Neural cell (in vitro differentiated cells): ENCODE results near the gene F2. TPM values are rescaled to one million over a fixed set of nuclear protein-coding genes. Genes with fewer than 3 reads are reported as not detected.

Experiments used
- H2AFZ ChIP-seq: fragments of 200-600, 300-800 bp; sonication (generic), shearing (Covaris generic); 2 replicates; pipeline ENCODE4 v1.6.0; 2014; ENCODE audit warnings: low read depth, mild to moderate bottlenecking, antibody characterized with exemption, low read length, moderate library complexity
- H3F3A ChIP-seq: fragments of 200-600 bp; shearing (Covaris generic); 2 replicates; pipeline ENCODE4 v1.6.1; 2016; ENCODE audit warnings: mild to moderate bottlenecking, moderate library complexity, mixed read lengths, antibody characterized with exemption, low read length; ENCODE audit not compliant: insufficient read depth, poor library complexity, severe bottlenecking
- H3K27ac ChIP-seq: fragments of 200-600, 300-800 bp; sonication (generic), shearing (Covaris generic); 2 replicates; pipeline ENCODE4 v1.5.1; 2014; ENCODE audit warnings: mild to moderate bottlenecking, low read length, moderate library complexity
- H3K27me3 ChIP-seq: fragments of 300-800, 200-600 bp; sonication (generic), shearing (Covaris generic); 2 replicates; pipeline ENCODE4 v1.6.0; 2014; ENCODE audit warnings: mild to moderate bottlenecking, low read depth, low read length, moderate library complexity; ENCODE audit not compliant: insufficient read depth
- H3K36me3 ChIP-seq: fragments of 300-800, 200-600 bp; sonication (generic), shearing (Covaris generic); 2 replicates; pipeline ENCODE4 v1.5.1; 2014; ENCODE audit warnings: mild to moderate bottlenecking, antibody characterized with exemption, low read length, moderate library complexity; ENCODE audit not compliant: insufficient read depth
- H3K4me2 ChIP-seq: fragments of 300-800, 200-600 bp; sonication (generic), shearing (Covaris generic); 2 replicates; pipeline ENCODE4 v1.6.0; 2014; ENCODE audit warnings: mild to moderate bottlenecking, low read length
- H3K4me3 ChIP-seq: fragments of 300-800, 200-600 bp; sonication (generic), shearing (Covaris generic); 2 replicates; pipeline ENCODE4 v1.5.1; 2014; ENCODE audit warnings: mild to moderate bottlenecking, low read length, moderate library complexity
- H3K79me2 ChIP-seq: fragments of 200-600 bp; shearing (Covaris generic); replicated peaks from 2 replicates; pipeline ENCODE4 v1.6.0; 2014; ENCODE audit warnings: mild to moderate bottlenecking, low read length, moderate library complexity; ENCODE audit not compliant: insufficient read depth
- H3K9ac ChIP-seq: fragments of 300-800, 200-600 bp; sonication (generic), shearing (Covaris generic); 2 replicates; pipeline ENCODE4 v1.6.1; 2016; ENCODE audit warnings: mild to moderate bottlenecking, low read length, mixed read lengths
- H3K9me2 ChIP-seq: fragments of 200-600 bp; shearing (Covaris generic); 2 replicates; pipeline ENCODE4 v1.6.1; 2016; ENCODE audit warnings: mild to moderate bottlenecking, low read length, mixed read lengths; ENCODE audit not compliant: insufficient read depth
- H3K9me3 ChIP-seq: fragments of 200-600, 300-800 bp; sonication (generic), shearing (Covaris generic); 2 replicates; pipeline ENCODE4 v1.6.1; 2016; ENCODE audit warnings: mild to moderate bottlenecking, mixed run types, low read length, moderate library complexity, mixed read lengths
- H4K20me1 ChIP-seq: fragments of 200-600 bp; shearing (Covaris generic); 2 replicates; pipeline ENCODE4 v1.6.1; 2016; ENCODE audit warnings: mild to moderate bottlenecking, mixed run types; ENCODE audit not compliant: insufficient read depth
- CTCF ChIP-seq: fragments of 450-650 bp; IDR thresholded peaks from 2 replicates; pipeline ENCODE4 v1.5.1; 2014; ENCODE audit warnings: antibody characterized with exemption, mild to moderate bottlenecking, moderate library complexity; ENCODE audit not compliant: poor library complexity, severe bottlenecking
- EP300 ChIP-seq: fragments of 450-650 bp; conservative IDR thresholded peaks from 2 replicates; pipeline ENCODE4 v1.6.1; 2014; ENCODE audit warnings: antibody characterized with exemption, mild to moderate bottlenecking, moderate library complexity; ENCODE audit not compliant: poor library complexity, severe bottlenecking
- EZH2 ChIP-seq: fragments of 200-600, 300-800 bp; shearing (Covaris generic), sonication (generic); IDR thresholded peaks from 2 replicates; pipeline ENCODE4 v1.6.1; 2014; ENCODE audit warnings: antibody characterized with exemption, low read length, borderline replicate concordance, mild to moderate bottlenecking; ENCODE audit not compliant: insufficient read depth, poor library complexity, severe bottlenecking
- MXI1 ChIP-seq: fragments of 450-650 bp; conservative IDR thresholded peaks from 2 replicates; pipeline ENCODE4 v1.6.1; 2014; ENCODE audit warnings: antibody characterized with exemption, mild to moderate bottlenecking; ENCODE audit not compliant: poor library complexity, severe bottlenecking
- POLR2AphosphoS5 ChIP-seq: IDR thresholded peaks from 2 replicates; pipeline ENCODE4 v1.6.1; 2012
- RAD21 ChIP-seq: fragments of 450-650 bp; conservative IDR thresholded peaks from 2 replicates; pipeline ENCODE4 v1.6.1; 2014; ENCODE audit warnings: antibody characterized with exemption, mild to moderate bottlenecking, moderate library complexity
- REST ChIP-seq: IDR thresholded peaks from 2 replicates; pipeline ENCODE4 v1.6.1; 2012; ENCODE audit warnings: borderline replicate concordance
- SMC3 ChIP-seq: fragments of 450-650 bp; conservative IDR thresholded peaks from 2 replicates; pipeline ENCODE4 v1.6.1; 2014; ENCODE audit warnings: antibody characterized with exemption, mild to moderate bottlenecking, moderate library complexity; ENCODE audit not compliant: poor library complexity
- TAF1 ChIP-seq: IDR thresholded peaks from 2 replicates; pipeline ENCODE4 v1.6.1; 2012; ENCODE audit warnings: low read depth
- polyA plus RNA-seq: library from polyadenylated mRNA; depleted of rRNA; stranded (reverse); fragments of >200 nt; gene quantifications from 2 replicates; pipeline ENCODE4 v1.2.3, GENCODE V29; 2014

The F2 gene
- polyA plus RNA-seq, 1 donor from 2014 or later: 0.94 TPM

GRCh38 chr11:46690702-46691101, 28.3 kb upstream of the F2 start:
- Histone ChIP-seq H3K9me2 (no peaks in the 10 kb centered on the region), H3K36me3 (no peaks in the 10 kb centered on the region), H3K27ac (no peak overlapping the region), H3F3A (no peaks in the 10 kb centered on the region), H2AFZ (no peak overlapping the region), H3K4me3 (no peak overlapping the region), H3K9me3 (no peaks in the 10 kb centered on the region), H4K20me1 (no peaks in the 10 kb centered on the region), H3K79me2 (no peaks in the 10 kb centered on the region), H3K4me2 (no peak overlapping the region), H3K9ac (no peak overlapping the region), H3K27me3 (no peaks in the 10 kb centered on the region)
- TF ChIP-seq RAD21 (no peak), MXI1 (no peak), EZH2 (no peak), POLR2AphosphoS5 (no peak), TAF1 (no peak)

- H3K36me3 ChIP-seq: no peaks in the 10 kb centered on the region
- TF ChIP-seq MXI1: no peak
- no peak for TF ChIP-seq SMC3
- TF ChIP-seq POLR2AphosphoS5: no peak
- no peak for TF ChIP-seq RAD21
- no peak for TF ChIP-seq REST
- no peak for TF ChIP-seq CTCF
- TF ChIP-seq EZH2: no peak
- TF ChIP-seq TAF1: no peak
- no peak for TF ChIP-seq EP300
- H3K9ac ChIP-seq: no peak overlapping the region
Observed at GRCh38 chr11:46692450-46692849, 26.6 kb upstream of the F2 start.

More at GRCh38 chr11:46692450-46692849, 26.6 kb upstream of the F2 start:
- no peak overlapping the region for H3K4me2 ChIP-seq
- H3K4me3 ChIP-seq: no peak overlapping the region
- no peaks in the 10 kb centered on the region for H3K27me3 ChIP-seq
- no peaks in the 10 kb centered on the region for H4K20me1 ChIP-seq
- H3K9me3 ChIP-seq: no peaks in the 10 kb centered on the region
- H3K9me2 ChIP-seq: no peaks in the 10 kb centered on the region
- H2AFZ ChIP-seq: no peak overlapping the region
- H3K79me2 ChIP-seq: no peaks in the 10 kb centered on the region
- no peaks in the 10 kb centered on the region for H3F3A ChIP-seq
- H3K27ac ChIP-seq: no peak overlapping the region
